HCT116 (cell line): ENCODE measurements around the gene SPOP.

ENCODE experiments used
- CEBPB ChIP-seq: IDR thresholded peaks from 2 replicates; pipeline ENCODE4 v1.6.1; 2012; ENCODE audit warnings: low read depth
- JUND ChIP-seq: IDR thresholded peaks from 2 replicates; pipeline ENCODE4 v1.6.1; 2012
- POLR2A ChIP-seq: IDR thresholded peaks from 2 replicates; pipeline ENCODE4 v1.7.0; 2011; ENCODE audit warnings: borderline replicate concordance; ENCODE audit not compliant: insufficient read depth, insufficient read length; ENCODE audit errors: extremely low read depth
- SP1 ChIP-seq: IDR thresholded peaks from 2 replicates; pipeline ENCODE4 v1.6.1; 2012; ENCODE audit warnings: low read depth
- ZFX ChIP-seq: fragments of 450-650 bp; IDR thresholded peaks from 2 replicates; pipeline ENCODE4 v1.6.1; 2017
- TF ChIP-seq, protein P1 (sequence below), 3 experiments: fragments of 200-600 bp in 1 of 3; sonication (generic) in 1 of 3; IDR thresholded peaks in 2 of 3; conservative IDR thresholded peaks in 1 of 3; 2 replicates each; pipeline ENCODE4 v1.5.1; 2012 to 2017; ENCODE audit warnings: low read depth in 2 of 3, low read length in 2 of 3, antibody characterized with exemption in 1 of 3, borderline replicate concordance in 1 of 3, control low read depth in 1 of 3, mild to moderate bottlenecking in 1 of 3, mixed read lengths in 1 of 3, mixed run types in 1 of 3, moderate library complexity in 1 of 3; ENCODE audit not compliant: insufficient read depth in 1 of 3
- TF ChIP-seq, protein P2 (sequence below): IDR thresholded peaks from 2 replicates; pipeline ENCODE4 v1.6.1; 2012
- TF ChIP-seq, protein P3 (sequence below): IDR thresholded peaks from 2 replicates; pipeline ENCODE4 v1.6.1; 2012; ENCODE audit warnings: low read depth

DNA sequence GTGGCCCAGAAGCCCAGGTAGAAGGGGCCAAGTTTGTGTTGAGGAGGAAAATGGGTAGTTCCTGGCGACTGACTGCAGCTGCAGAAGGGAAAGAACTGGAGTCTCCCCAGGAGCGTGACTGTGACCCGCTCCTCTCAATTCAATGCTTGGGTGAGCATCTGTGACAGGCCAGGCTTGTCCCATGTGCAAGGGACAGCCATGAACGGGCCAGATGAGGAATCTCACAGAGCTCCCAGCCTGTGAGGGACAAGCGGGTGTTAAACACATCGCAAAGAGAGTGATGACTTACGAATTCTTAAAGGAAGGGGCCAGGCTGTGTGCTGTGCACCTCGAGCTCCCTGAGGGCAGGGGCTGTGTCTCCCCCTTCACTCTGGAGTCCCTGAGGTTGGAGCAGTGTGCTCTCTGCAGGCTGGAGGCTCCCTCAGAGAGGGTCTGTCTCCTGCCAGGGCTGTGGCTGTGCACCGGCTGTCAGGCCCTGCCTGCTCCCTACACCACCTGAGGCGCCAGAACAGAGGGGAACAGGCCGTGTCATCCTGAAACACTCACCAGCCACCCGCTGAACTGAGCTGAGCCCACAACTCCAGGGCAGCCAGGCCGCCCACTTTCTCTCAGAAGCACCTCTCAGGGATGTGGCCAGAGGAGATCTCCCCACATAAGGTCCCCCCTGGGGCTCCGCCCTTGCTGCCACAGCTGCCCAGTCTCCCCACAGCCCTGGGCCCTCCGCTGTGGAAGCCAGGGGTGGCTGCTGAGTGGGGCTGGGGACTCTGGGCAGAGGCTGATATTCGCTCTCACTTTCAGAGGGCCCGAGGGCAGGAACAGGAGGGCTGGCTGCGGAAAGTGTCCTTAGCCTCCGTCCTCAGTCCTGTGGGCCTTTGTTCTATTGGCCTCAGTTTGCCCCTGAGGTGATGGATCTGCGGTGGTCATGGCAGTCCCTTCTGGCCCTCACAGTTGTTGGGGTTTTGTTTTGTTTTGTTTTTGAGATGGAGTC, 127.9 kb downstream of the SPOP start:
- TF ChIP-seq, protein P1, sequence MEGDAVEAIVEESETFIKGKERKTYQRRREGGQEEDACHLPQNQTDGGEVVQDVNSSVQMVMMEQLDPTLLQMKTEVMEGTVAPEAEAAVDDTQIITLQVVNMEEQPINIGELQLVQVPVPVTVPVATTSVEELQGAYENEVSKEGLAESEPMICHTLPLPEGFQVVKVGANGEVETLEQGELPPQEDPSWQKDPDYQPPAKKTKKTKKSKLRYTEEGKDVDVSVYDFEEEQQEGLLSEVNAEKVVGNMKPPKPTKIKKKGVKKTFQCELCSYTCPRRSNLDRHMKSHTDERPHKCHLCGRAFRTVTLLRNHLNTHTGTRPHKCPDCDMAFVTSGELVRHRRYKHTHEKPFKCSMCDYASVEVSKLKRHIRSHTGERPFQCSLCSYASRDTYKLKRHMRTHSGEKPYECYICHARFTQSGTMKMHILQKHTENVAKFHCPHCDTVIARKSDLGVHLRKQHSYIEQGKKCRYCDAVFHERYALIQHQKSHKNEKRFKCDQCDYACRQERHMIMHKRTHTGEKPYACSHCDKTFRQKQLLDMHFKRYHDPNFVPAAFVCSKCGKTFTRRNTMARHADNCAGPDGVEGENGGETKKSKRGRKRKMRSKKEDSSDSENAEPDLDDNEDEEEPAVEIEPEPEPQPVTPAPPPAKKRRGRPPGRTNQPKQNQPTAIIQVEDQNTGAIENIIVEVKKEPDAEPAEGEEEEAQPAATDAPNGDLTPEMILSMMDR (IDR thresholded peaks at IDR 0.05 in 2 of 3, conservative IDR thresholded peaks at IDR 0.05 in 1 of 3; ENCODE audit: borderline replicate concordance in 1 of 3, insufficient read depth in 1 of 3, low read depth in 2 of 3, low read length in 2 of 3) = no peak
- no peak for TF ChIP-seq CEBPB
- TF ChIP-seq ZFX = no peak
- TF ChIP-seq, protein P2, sequence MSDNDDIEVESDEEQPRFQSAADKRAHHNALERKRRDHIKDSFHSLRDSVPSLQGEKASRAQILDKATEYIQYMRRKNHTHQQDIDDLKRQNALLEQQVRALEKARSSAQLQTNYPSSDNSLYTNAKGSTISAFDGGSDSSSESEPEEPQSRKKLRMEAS = no peak
- TF ChIP-seq, protein P3, sequence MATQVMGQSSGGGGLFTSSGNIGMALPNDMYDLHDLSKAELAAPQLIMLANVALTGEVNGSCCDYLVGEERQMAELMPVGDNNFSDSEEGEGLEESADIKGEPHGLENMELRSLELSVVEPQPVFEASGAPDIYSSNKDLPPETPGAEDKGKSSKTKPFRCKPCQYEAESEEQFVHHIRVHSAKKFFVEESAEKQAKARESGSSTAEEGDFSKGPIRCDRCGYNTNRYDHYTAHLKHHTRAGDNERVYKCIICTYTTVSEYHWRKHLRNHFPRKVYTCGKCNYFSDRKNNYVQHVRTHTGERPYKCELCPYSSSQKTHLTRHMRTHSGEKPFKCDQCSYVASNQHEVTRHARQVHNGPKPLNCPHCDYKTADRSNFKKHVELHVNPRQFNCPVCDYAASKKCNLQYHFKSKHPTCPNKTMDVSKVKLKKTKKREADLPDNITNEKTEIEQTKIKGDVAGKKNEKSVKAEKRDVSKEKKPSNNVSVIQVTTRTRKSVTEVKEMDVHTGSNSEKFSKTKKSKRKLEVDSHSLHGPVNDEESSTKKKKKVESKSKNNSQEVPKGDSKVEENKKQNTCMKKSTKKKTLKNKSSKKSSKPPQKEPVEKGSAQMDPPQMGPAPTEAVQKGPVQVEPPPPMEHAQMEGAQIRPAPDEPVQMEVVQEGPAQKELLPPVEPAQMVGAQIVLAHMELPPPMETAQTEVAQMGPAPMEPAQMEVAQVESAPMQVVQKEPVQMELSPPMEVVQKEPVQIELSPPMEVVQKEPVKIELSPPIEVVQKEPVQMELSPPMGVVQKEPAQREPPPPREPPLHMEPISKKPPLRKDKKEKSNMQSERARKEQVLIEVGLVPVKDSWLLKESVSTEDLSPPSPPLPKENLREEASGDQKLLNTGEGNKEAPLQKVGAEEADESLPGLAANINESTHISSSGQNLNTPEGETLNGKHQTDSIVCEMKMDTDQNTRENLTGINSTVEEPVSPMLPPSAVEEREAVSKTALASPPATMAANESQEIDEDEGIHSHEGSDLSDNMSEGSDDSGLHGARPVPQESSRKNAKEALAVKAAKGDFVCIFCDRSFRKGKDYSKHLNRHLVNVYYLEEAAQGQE = no peak
- TF ChIP-seq POLR2A = no peak
- no peak for TF ChIP-seq SP1
- TF ChIP-seq JUND = no peak
